HG03025 (cell line): ENCODE data around the gene NATD1.

Source experiments
- ATAC-seq: cut with Tn5 transposase; IDR thresholded peaks from one replicate; pipeline ENCODE4 v1.9.1; 2021; ENCODE audit warnings: mild to moderate bottlenecking, moderate library complexity; ENCODE audit not compliant: unreplicated experiment, low FRiP score

NATD1 gene

DNA sequence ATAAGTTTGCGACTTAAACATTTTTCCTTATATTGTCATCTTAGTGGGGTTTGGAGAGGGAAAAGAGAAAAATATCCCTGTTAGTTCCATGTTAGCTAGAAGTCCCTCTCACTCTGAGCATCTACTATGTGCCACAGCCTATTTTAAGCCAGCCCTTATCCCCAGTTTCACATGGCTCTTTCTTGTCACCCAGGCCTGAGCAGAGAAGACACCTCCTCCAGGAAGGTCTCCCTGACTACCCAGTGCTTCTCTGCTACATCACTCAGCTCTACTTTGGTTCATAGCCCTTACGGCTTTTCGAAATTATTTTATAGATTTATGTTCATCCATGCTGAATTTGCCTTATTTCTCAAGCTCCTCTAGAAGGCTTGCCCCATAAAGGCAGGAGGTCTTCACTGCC lies 24.1 kb upstream of the NATD1 start:
- ATAC-seq, result no peak

DNA sequence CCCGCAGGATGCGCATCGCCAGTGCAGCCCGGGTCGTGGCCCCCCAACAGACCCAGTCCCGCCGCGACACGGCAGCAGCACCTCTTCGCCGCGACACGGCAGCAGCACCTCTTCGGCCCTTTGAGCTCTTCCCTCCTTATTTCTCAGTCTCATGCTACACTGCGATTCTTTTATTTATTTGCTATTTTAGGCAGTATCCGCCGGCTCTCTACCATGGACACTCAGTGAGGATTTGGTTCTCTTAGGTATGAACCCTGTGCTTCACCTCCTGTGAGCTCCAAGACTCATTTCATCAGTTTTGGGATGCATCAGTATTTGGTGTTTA lies 23.0 kb upstream of the NATD1 start:
- no peak for ATAC-seq

DNA sequence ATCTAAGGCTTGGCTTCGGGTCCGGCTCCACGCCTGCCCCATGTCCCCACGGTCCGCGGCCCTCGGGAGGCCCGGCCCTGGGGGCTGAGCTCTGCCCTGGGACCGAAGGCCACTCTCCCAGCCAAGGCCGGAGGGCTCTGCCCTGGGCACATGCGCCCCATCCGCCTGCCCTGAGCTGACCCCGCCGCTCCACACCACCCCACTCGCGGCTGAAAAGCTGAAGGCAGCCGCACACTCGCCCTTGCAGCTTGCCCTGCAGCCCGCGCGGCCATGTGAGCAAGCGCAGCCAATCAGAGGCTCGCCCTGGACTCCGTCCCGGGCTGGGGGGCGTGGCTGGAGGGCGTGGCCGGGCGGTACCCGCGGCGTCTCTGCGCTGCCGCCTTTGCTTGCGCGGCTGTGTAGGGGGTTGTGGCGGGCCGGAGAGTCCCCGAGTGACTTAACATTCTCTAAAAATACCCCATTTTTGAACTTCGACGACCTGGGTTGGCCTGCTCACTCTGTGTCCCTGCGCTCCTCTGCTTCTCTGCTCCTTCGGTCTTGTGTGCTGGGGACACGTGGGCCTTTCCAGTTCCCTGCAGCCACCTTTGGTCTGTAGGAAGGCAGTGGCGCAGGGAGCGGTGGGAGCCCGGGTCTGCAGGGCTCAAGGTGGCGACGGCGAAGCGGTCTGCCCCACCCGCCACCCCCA lies 22.5 kb upstream of the NATD1 start:
- ATAC-seq, result peak; percentile 93

- ATAC-seq, result no peak
Observed at GRCh38 chr17:21275047-21275578, 21.9 kb upstream of the NATD1 start.

DNA sequence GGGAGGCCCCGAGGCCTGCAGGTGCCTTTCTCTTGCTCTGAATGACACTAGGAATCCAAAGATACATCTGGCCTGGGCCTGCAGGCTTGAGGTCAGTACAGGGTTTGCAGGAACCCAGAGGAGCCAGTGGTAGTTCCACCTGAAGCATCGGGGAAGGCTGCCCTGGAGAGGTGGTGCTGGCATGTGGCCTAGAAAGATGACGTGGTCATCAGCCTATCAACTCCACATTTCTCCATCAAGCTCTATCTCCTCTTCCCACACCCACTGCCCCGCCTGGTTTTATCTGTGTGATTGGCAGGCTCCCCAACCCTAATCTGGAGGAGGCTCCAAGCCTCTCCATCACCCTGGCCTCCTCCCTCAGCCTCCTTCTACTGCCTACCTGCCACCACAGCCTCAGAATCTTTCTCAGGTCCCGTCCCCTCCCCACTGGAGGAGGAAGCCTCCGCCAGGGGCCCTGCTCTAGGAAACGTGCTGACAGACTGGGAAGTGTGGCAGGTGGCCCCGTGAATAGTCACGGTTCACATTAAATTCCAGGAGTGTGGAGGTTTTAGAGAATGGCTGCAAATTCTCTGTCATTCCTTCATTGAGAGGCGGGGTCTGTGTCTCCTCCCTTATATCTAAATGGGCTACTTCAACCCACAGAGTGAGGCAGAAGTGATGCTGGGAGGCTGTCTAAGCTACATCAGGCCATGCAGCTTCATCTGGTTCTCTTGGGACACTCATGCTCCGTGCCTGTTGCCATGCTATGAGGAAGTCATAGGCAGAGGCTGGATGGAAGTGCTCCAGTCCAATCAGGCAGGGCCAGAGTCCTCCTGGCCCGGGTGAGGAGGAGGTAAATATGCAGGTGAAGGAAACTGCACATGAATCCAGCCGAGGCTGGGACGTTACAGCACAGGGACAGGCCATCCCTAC lies 19.9 kb upstream of the NATD1 start:
- no peak for ATAC-seq

- ATAC-seq, result no peak
Observed at GRCh38 chr17:21272250-21272649, 19.0 kb upstream of the NATD1 start.

DNA sequence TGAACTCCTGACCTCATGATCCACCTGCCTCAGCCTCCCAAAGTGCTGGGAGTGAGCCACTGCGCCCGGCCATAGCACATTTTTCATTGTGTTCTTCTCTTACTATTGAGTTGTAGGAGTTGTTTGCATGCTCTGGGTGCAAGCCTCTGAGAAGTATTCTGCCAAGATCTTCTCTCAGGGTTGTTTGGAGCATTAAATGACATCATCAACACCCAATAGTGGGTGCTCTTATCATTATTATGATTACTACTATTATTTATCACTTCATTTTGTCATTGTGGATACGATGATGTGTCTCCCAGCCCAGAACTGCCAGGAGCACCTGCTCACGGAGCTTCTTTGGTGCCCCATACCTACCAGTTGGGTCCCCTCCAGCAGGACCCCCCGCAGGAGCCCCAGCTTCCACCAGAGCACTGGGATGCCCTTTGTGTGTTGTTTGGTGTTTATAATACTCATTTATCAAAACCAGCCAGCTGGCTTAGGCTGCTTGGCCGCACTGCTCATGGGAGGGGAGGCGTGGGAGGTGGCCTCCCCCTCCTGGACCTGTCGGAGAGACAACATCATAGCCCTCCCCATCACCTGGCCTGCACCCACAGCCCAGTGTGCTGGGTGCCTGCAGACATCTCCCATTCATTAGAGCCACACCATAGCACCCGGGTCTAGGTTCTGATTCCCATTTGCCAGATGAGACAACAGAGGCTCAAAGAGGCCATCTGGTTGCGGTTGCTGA lies 18.4 kb upstream of the NATD1 start:
- ATAC-seq, result no peak

- no peak for ATAC-seq
Observed at GRCh38 chr17:21269394-21269793, 16.2 kb upstream of the NATD1 start.

DNA sequence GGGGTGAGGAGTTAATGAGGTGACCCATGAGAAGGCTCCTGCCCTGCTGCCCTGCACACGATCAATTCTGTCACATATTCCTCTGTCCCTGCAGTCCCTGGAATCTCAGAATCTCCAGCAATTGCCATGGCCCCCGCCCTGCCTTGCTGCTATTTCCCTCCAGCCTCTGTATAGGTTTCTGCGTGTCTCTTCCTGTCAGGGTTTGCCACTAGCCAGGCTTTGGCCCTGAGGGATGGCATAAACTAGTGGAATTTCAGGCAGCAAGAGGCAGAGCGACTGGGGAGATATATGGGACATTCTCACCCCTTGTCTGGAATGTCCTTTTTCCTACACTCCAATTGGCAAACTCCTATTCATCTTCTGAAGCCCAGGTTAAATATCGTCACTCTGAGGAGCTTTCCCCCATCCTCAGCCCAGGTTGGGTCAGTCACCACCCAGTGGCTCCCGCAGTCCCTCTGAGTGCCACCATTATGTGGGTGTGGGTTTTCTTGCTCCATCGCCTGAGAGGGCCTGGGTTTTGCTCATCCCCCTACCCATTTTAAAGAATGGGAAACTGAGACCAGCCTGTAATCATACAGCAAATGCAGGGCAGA lies 15.5 kb upstream of the NATD1 start:
- no peak for ATAC-seq

DNA sequence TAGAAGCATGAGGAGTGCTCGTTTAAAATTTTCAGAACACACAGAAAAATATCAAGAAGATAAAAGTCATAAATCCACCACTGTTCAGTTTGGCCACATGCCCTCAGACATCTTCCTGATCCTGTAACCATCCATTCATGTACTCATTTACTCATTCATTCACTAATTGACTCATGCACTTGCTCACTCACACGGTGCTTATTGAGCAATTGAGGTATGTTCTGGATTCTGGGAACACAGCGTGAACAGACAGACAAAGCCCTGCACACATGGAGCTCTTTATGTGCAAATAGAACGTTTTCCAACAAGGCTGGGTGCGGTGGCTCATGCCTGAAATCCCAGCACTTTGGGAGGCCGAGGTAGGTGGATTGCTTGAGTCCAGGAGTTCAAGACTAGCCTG lies 10.2 kb upstream of the NATD1 start:
- ATAC-seq, result no peak

- ATAC-seq, result no peak
Observed at GRCh38 chr17:21262259-21262993, 9.2 kb upstream of the NATD1 start.

GRCh38 chr17:21258593-21258992 lies 5.4 kb upstream of the NATD1 start:
- no peak for ATAC-seq

DNA sequence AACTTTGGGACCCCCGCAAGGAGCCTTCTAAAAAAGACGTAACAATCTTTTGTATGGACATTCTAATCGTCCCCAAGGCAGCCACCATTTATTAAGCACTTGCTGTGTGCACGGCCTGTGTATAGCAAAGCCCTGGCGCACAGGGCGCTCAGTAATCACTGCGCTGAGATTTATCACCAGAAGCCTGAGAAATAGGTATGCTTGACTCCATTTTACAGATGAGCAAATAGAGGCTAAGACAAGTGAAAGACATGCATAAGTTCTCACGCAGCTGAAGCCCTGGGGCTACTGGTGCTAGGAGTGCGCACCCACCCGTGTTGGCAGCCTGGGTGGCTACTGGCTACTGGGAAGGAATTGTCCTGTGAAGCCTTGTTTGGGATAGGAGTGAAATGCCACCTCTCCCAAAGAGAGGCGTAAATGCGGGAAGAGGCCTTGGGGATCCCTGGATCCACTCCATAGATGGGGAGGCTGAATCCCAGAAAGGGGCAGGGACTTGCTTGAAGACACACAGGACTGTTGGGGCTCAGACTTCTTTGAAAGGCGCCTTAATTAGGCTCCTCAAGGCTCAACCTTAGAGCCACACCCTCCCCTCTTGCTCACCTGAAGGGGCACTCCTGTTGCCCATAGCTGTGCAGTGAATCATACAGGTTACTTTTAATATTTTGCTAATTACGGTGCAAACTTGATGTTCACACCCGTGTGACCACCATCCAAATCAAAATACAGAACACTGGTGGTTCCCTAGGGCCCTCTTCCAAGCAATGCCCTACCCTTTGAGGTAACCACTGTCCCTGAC lies 634 bp upstream of the NATD1 start:
- ATAC-seq, result peak; percentile 3

GRCh38 chr17:21252289-21252795 lies 868 bp downstream of the NATD1 start:
- ATAC-seq, result no peak

DNA sequence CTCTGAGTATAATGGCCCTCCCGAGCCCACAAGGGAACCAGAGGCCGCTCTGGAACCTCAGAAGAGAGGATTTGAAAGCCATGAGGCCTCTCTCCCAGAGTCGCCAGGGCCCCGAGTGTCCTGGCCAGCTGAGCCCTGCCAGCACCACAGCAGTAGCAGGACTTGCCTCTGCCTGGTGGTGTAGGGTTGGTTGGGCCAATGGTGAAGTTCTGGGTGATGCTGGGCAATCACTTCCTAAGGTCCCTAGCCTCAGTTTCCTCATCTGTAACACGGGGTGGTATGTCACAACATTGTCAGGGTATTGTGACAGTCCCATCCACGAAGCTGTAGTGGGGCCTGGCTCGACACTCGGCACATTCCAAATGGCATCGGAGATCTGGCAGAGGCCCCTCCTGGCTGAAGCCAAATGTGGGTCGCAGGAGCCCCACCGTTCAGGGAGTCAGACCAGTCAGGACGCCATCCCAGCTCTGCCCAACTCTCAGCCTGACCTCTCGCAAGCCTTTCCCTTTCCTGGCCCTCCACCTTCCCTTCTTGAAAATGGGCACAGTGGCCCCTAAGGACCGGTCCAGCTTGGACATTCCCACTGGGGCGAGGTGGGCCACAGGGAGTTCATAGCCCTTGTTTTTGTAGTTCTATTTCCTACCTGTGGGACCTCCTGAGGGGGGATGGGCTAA lies 1.7 kb downstream of the NATD1 start:
- ATAC-seq, result no peak

DNA sequence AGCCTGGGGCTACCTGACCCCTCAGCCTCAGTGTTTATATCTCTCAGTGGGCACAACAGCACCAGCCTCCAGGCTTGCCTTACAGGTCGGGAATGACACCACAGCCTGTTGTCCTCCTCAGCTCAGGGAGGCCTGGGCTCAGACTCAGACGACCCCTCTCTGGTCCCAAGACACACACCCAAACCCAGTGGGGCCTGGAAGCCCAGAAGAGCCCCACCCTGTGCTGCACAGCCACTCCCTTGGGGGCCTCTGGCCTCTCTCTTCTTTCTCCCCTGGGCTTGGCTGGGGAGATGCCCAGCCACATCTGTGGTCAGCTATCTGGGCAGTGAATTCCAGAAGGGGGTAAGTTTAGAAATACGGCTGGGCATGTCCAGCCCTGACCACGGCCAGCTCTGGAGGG lies 2.4 kb downstream of the NATD1 start:
- no peak for ATAC-seq

DNA sequence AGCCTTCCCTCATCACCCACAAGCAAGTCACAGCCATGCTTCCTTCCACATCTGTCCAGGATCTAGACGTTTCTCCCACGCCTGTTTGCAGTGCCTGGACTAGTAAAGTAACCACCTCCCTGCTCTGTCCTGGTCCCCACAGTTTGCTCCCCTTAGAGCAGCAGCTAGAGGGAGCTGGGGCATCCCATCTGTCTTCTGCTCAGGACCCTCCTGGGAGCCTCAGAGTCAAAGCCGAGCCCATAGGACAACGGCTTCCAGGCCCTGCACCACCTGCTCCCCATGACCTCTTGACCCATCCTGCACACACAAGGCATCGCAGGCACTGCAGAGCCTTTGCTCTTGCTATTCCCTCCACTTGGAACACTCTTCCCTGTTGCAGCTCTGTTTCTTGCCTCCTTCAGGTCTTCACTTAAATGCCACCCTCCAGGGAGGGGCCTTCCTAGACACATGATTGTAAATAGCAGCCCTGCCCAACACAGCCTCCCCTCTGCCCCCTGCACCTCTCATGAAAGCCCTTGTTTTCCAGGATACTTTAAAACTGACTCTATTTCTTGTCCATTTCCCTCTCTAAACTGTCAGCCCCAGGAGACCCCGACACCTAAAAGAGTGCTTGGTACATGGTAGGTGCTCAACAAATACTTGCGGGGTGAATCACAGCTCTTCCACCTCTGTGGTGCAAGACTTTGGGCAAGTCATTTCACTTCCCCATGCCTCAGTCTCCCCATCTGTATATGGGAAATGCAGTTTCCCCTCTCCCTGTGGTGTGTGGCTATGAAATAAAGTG lies 3.1 kb downstream of the NATD1 start:
- no peak for ATAC-seq
